Fibroblast of the conjunctiva (primary cell): ENCODE results near the gene LATS2.
A peak's percentile ranks its signal among the peaks of the same experiment; 100 is the strongest.

Experiments
- DNase-seq: peaks from one replicate; pipeline ENCODE4 v3.0.0-alpha.2; 2010; ENCODE audit warnings: low read depth

LATS2 gene

DNA sequence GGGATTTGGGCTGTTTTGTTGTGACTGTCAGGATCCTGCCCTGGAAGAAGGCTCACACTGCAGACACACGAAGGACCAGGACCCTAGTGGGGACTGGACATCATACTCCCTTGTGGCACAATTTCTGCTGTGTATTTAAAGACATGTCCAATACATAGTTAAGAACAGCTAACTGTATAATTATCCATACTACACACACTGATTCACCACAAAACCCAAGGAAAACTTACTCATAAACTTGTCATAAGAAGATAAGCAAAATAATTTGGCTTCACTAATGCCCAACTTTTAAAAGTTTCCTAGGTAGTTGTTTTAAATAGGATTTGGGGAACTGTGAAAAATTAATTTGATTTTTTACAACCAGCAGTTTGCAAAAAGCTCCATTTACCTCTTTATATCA, 46.1 kb downstream of the LATS2 start:
- no peak for DNase-seq

DNA sequence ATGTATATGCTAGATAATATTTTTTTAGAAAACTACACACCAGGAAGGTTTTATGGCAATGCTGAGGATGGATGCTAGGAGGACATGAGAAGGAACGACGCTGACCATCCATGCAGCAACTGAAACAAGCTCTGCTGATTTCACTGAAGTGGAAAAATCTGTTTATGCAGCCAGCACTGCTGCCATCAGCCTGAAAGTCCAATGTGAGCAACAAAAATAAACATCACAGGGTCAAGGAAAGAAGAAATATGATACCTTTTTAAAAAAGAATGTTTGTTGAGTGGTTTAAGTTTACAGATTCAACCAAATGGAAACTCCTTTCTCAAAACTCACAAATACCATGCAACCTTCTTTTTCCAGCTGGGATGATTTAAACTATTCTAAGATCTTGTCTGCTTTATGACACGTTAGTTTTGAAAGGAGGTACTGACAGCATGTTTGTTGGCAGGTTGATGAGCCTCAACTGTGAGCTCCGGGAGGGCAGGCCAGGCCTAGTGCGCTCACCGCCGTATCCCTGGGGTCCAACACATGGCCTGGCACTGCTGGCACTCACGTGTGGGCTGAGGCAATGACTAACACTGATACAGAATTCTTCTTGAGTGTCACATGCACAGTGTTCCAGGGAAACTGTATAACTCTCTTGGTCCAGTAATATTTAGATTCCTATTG, 46.8 kb downstream of the LATS2 start:
- peak; percentile 75 for DNase-seq

DNA sequence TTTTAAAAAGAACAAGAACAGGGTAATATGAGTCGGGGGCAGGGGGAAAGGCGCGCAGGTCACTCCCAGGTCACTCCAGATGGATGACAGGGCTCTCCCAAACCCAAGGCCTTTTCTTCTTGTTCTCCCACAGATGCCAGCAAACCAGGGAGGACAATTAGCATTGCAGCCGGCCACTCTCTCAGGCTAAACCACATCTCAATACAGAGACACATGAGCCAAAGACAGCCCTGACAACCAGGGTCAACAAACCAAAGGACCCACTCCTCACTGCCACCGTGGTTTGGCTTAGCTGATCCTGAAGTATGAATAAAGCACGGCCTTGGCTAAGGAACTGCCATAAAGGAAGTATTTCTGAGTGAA, 47.3 kb downstream of the LATS2 start:
- DNase-seq: no peak

DNA sequence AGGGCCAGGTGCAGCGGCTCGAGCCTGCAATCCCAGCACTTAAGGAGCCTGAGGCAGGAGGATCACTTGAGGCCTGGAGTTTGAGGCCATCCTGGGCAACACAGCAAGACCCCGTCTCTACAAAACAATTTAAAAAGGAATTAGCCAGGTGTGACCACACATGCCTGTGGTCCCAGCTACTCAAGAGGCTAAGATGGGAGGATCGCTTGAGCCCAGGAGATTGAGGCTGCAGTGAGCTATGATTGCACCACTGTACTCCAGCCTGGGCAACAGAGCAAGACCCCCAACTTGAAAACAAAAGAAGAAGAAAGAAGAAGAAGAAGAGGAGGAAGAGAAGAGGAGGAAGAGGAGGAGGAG, 47.7 kb downstream of the LATS2 start:
- DNase-seq: no peak

DNA sequence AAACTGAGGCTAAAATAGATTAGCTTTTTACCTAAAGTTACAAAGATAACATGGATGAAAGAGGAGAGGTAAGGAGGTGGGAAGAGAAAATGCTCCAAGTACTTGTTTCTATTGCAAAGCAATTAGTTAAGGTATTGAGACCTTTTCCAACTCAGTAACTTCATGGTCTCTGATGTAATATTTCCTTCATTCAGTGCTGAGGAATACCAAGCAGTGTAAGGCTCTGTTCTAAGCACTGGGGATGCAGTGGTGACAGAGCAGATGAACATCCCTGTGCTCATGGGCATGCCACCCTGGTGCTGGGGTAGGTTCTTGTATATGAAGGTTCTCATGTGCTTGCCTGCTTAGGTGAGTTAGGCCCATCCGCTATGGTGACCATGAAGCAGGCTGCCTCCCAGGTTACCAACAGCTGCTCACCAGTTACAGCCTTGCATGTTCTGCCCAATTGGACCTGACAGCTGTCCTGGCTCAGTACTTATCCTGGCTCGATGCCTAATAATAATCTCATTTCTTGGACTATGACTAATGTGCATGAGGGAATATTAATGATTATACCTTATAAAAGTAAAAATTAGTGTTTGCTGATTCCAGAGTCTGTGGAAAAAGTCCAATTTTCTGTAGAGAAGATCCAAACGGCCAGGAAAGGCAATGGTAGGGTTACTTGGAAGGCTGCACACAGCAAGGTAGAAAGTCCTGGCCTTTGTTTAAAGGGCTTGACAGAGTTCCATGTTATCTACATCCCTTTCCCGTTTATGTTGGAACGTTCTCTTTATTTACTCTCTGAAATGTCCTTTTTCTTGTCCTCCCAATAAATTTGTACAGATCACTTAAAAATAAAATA, 48.3 kb downstream of the LATS2 start:
- no peak for DNase-seq

DNA sequence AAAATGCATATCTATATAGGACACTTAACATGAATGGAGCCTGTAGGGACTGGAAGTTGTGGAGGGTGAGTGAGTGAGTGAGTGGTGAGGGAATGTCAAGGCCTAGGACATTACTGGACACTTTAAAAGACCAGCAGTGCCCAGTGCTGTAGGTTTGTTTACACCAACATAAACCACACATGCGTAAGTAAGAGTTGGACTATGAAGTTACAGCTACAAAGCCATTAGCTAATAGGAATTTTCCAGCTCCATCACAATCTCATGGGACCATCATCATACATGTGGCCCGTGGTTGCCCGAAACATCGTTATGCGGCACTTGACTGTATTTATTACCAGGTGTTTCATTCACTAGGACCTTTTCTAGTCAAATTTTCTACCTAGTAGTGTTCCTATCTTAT, 49.2 kb downstream of the LATS2 start:
- no peak for DNase-seq

DNA sequence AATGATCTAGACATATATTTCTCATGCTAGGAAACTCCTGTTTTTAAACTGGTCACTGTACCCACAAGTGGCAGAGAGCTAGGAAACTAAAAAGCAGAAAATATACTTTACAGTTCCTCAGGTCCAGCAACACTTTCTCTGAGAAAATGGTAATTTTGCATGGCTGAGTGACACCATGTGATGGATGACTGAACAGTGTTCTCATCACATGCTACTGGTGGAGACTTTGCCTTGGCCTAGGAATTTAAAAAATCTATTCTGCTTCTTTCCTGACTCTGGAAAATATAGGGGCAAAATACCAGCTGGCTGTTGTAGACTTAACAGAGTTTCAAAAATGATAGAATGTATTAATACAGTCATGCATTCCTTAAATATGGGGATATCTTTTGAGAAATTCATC, 50.0 kb downstream of the LATS2 start:
- no peak for DNase-seq

DNA sequence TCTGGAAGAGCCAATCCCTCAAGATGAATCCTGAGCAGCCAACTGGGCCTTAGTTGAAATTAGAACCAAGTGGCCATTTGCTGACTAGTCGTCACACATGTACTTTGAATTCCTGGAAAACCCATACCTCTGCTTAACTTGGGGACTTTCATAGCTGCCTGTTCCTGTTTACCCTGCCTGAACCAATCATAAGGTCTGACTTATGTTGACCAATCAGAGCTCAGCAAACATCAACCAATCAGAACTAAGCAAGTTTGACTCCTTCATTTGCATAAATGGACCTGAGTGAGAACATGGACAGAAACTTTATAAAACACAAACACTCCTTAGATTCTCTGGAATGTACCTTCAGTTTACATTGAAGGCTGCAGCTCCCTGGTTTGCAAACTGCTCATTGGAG, 50.8 kb downstream of the LATS2 start:
- DNase-seq: no peak

DNA sequence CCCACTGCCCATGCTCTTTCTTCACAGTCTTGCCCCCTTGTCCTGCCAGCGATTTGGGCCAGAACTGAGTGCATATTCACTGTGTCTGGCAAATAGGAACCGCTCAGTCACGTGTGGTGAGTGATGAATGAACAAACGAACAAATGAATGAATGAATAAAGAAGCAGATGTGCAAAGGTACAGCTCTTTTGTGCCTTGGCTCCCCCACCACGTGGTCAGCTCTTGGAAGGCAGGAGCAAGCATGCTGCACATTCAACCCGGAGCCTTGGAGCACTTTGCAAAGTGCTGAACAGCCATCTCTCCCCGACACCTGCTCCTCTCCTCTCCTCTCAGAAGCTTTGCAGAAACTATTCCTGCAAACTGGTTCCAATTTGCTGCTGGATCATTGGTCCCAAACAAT, 52.4 kb downstream of the LATS2 start:
- DNase-seq: no peak

DNA sequence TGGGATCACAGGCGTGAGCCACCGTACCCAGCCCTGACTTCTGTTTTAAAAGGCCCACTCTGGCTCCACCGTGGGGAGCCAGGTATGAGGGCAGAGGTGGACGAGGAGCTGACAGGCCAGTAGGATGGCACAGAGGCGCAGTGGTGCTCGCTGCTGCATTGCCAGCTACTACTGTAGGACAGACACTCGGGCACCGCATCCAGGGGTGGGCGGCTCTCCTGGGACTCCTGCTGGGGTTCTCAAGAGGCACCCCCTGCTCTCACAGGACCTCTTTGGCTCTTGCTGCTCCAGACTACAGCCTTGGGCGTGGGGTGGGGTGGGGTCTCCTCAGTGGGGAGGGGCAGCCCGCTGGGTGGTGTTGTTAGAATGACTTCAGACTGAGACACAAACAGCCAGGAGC, 53.4 kb downstream of the LATS2 start:
- no peak for DNase-seq

DNA sequence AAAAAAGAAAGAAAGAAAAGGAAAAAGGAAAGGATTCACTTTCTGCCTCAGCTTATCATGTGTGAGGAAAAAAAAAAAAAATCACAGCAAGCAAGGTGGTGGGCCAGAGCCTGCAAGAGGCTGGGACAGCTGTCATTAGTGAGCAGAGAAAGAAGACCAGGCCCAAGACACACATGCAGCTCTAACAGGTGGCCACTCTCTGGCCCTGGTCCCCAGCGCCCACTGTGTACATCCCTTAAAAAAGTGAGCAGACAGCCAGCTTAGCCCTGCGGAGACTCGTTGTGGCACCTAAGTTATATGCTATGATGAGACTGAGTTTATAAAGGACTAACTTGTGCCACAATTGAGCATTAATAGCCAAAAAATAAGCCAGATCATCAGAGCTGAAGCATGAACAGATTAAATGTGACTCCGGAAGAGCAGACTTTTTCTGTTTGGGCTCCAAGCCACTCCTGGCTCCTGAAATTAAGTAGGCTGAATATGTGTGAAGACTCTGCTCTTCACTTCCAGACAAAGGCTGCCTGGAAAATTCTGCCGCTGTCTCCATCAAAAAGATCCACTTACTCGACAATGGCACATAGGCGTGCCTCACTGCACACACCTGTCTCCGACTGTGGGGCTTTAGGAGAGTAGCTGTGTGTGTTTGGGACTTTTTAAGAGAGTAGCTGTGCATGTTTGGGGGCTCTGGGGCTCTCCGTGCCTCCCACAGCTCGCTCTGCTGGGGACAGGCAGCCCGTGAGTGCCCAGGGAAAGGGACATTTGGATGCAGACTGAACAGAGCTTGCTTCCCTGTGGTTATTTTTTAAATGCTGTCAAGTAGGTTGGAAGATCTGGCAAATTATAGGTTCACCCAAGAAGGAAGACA, 55.0 kb downstream of the LATS2 start:
- DNase-seq: no peak

DNA sequence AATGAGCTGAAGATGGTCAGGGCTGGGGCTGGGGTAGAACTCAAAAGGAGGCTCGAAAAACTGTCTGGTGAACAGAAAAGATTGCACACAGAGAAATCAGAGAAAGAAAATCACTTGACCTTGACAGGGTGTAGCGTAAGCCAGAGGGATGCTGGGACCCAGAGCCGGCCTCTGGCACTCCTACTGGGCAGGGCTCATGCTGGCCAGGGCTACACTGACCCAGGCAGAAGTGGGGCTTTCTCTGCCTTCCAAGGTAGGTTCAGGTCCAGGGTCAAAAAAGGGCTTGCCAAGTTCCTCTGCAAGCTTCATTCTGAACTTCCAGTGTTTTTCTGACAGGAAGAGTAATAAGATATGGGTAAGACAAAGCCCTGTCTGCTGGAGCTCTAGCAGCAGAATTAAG, 56.2 kb downstream of the LATS2 start:
- DNase-seq: no peak

DNA sequence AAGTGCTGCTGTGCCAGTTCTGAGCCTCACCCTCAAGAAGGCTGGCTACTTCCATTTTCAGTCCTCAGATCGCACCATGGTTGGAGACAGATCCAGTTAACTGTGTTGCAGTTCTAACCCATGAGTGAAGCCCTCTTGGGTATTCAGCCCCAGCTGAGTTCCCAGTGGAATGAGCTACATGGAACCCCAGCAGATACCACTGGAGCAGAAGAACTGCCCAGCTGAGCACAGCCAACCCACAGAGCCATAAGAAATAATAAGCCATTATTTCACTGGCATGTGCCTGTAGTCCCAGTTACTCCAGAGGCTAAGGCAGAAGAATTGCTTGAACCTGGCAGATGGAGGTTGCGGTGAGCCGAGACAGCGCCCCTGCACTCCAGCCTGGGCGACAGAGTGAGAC, 59.9 kb downstream of the LATS2 start:
- DNase-seq: no peak

DNA sequence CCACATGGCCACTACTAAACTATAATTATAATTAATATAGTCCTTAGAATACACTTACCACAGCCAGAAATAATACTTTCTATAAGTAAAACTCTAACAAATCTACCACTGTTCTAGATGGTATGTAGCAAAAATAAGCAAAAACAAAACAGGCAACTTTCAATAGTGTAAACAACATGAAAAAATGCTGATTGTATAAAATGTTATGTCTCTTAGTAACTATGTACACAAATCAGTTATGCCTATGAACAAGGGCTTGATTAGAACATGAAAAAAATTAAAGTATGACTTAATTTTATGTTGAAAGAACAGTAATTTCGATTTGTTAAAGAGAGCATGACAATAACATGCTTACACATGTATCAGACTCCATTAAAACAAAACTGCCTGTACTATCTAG, 60.7 kb downstream of the LATS2 start:
- no peak for DNase-seq

DNA sequence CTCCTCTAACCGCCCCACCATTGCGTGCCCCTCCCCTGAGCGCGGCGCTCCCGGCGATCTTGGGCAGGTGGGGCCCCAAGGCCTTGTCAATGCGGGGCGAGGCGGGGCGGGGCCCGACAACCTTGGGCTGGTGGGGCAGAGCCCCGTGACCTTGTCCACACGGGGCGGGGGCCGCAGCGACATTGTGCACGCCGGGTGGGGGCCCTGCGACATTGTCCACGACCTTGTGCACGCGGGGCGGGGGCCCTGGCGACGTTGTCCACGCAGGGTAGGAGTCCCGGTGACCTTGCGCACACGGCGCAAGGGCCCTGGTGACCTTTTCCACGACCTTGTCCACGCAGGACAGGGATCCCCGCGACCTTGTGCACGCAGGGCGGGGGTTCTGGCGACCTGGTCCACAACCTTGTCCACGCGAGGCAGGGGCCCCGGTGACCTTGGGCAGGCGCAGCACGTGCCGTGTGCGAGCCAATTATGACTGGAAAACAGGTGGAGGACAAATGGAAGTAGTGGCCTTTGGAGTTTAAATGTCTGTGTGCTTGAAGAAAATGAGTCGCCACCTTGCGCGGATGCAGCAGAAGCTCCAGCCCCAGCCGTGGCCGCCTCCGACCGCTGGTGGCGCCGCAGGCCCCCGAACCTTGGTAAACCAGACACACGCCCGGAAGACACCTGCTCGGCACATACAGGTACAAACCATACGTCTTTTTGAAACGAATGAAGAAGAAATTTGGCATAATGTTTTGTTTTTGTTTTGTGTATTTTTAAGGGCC, 62.6 kb downstream of the LATS2 start:
- no peak for DNase-seq

DNA sequence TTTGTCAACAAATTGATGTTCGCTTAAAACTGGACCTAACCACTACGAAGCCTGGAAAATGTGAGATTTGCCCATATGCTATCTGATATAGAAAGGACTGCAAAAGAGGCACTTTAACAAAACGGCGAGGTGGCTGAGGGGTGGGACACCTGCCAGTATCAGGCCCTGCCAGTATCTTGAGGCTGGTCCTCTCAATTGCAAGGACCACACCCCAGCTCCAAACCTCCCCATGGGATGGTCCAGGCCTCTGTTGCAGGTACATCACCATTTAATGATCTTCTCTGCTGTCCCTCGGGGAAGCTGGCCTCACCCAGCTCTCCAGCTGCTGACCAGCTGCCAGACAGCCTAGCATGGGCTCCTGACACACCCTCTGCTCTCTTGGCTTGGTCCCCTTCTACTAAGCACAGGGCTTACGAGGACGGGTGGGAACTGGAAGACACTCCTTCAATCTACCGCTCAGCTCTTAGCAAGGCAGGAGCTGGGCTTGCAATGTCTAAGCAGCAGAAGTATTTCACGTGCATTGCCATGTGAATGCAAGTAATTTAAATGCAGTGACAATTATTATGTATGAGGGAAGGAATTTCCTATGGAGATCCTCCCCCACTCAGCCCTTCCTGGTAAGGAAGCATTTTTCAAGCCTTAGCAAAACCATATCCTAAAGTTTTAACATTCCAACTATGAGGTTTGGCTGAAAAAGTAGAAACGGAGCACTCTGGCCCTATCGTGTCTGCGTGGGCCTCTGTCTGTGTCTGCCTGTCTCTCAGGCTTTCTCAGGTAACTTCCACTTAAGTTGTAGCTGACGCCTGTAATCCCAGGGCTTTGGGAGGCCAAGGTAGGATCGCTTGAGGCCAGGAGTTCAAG, 63.9 kb downstream of the LATS2 start:
- peak; percentile 85 for DNase-seq

DNA sequence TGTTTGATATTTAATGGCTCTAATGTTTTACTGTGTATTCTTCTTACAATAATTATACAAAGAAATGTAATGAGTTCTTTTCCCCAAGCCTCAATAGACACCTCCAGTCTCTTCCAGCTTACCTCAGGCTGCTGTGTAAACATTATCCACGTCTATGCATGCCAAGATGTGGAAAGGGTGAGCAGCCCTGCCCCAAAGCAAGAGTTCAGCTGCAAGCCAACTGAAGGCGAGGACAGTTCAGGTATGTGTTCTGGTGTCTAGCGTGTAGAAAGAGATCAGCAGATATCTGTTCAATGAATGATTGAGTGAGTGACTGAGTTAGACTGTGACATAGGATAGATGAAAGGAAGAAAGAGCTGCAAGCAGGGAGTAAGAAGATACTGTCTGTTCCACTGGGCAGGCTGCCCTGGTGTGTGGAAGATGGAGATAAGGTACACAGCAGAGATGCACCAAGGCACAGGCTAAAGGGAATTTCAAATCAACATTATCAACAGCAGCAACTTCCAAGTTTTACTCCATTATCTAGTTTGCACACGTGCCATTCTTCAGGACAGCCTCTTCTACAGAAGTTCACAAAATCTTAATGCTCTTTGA, 66.0 kb downstream of the LATS2 start:
- no peak for DNase-seq

DNA sequence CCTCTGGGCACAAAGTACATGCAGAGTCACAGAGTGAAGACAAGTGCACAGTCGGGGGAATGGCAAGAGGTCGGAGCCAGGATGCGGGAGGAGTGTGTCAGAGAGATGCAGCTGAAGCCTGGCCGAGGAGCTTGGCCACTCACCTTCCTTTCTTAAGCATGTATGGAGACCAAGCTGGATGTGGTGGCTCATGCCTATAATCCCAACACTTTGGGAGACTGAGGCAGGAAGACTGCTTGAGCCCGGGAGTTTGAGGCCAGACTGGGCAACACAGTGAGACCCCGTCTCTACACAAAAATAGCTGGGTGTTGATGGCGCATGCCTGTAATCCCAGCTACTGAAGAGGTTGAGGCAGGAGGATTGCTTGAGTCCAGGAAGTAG, 67.0 kb downstream of the LATS2 start:
- no peak for DNase-seq

DNA sequence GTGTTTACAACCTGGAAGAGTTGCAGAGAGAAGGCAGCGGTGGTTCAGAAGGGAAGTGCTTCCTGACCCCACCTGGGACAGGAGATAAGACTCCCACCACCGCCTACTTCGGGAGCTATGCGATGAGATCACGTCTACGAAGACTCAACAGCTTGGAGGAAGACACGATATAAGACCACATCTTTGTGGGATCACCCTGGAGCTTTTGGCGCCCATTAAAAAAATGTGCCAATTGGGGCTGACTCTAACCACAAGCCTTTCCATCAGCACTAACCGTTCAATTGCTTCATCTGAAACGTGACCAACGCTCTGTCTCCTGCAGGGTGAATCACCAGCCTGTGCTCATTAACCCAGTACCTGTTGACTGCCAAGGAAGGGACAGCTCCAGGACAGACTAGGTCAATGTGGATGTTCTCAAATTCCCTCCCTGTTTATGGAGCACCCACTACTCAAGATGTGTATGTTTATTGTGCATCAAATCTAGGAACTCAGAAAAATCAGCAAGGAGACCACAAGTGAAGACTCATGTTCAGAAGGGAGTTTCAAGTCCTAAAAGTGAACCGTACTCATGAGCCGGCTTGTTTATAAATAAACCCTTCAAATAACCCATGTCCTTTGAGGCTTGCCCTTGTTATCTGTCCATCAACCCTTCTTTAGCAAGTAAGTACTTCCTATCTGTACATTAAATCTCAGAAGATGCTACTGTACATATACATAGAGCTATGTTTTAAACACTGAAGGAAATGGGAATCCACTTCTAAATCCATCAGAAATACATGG, 67.5 kb downstream of the LATS2 start:
- DNase-seq: no peak

DNA sequence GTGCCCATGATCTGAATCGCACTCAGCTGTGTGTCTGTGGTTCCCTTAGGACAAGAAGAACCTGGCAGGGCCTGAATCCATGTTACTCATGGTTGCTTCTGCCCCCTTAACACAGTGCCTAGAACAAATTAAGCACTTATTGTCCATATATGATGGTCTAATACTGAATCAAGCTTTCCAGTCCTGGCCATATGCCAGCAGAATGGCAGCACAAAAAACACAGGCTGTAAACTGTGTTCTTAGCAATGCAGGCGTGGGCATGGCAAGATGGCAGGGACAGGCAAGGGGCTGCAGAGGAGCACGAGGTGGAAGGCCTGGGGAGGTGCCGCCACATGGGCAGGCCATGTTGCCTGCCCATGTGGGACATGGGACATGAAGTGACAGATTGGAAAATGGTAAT, 68.2 kb downstream of the LATS2 start:
- no peak for DNase-seq
